ENCODE results near the gene ZNF57.
A peak's percentile ranks its signal among the peaks of the same experiment; 100 is the strongest.

DNA sequence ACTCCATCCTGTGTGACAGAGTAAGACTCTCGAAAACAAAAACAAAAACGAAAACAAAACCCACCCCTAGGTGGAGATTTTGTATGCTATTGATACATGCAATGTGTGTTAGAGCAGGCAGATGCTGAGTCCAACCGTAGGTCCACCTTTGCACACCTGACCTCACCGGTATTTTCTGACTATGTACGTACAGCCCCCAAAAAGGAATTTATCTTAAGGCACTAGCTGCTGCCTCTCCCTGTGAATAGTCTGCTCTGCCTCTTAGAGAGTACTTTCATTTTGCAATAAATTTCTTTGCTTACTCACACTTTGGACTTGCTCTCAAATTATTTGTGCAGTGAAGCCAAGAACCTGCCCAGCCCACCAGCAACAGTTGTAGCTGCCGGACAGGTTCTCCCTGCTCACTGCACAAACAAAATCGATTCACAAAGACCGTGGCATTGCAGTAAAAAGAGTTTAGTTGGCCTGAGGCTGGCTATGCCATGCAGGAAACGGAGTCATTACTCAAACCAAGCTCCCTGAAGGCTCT, 52.3 kb downstream of the ZNF57 start:
- peak; percentile 18 for TF ChIP-seq POLR2A (IDR thresholded peaks at IDR 0.05)
- TF ChIP-seq, protein P1, sequence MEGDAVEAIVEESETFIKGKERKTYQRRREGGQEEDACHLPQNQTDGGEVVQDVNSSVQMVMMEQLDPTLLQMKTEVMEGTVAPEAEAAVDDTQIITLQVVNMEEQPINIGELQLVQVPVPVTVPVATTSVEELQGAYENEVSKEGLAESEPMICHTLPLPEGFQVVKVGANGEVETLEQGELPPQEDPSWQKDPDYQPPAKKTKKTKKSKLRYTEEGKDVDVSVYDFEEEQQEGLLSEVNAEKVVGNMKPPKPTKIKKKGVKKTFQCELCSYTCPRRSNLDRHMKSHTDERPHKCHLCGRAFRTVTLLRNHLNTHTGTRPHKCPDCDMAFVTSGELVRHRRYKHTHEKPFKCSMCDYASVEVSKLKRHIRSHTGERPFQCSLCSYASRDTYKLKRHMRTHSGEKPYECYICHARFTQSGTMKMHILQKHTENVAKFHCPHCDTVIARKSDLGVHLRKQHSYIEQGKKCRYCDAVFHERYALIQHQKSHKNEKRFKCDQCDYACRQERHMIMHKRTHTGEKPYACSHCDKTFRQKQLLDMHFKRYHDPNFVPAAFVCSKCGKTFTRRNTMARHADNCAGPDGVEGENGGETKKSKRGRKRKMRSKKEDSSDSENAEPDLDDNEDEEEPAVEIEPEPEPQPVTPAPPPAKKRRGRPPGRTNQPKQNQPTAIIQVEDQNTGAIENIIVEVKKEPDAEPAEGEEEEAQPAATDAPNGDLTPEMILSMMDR (IDR thresholded peaks at IDR 0.05) = peak in 2 of 4 donors; percentile 15 to 29
